ENCODE data around the gene PHRF1.

DNA sequence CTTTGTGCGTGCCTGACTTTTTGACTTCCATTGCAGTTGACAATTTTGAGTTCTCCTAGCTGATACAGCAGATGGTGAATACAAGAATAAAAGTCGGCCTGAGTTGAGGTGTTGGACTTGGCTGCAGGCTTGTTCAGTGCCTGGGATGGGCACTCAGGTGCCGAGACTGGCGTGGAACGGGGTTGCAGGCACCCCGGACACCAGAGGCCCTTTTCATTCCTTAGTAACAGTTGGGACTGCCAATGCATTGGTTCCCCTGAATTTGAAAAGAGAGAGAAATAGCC lies 1.3 kb downstream of the PHRF1 start:
- TF ChIP-seq, protein P1, sequence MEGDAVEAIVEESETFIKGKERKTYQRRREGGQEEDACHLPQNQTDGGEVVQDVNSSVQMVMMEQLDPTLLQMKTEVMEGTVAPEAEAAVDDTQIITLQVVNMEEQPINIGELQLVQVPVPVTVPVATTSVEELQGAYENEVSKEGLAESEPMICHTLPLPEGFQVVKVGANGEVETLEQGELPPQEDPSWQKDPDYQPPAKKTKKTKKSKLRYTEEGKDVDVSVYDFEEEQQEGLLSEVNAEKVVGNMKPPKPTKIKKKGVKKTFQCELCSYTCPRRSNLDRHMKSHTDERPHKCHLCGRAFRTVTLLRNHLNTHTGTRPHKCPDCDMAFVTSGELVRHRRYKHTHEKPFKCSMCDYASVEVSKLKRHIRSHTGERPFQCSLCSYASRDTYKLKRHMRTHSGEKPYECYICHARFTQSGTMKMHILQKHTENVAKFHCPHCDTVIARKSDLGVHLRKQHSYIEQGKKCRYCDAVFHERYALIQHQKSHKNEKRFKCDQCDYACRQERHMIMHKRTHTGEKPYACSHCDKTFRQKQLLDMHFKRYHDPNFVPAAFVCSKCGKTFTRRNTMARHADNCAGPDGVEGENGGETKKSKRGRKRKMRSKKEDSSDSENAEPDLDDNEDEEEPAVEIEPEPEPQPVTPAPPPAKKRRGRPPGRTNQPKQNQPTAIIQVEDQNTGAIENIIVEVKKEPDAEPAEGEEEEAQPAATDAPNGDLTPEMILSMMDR (IDR thresholded peaks at IDR 0.05; ENCODE audit: insufficient read depth, low read depth, low read length), result no peak
- no peak for TF ChIP-seq EZH2 (IDR thresholded peaks at IDR 0.05; ENCODE audit: insufficient read depth, low read length)
